Fibroblast of skin of left biceps (primary cell): ENCODE data around the gene KCNC1.

ENCODE experiments used
- DNase-seq, 2 experiments: peaks; one replicate each; pipeline ENCODE4 v3.0.0-alpha.2; 2013; ENCODE audit warnings: low read depth in 2 of 2

The KCNC1 gene

DNA sequence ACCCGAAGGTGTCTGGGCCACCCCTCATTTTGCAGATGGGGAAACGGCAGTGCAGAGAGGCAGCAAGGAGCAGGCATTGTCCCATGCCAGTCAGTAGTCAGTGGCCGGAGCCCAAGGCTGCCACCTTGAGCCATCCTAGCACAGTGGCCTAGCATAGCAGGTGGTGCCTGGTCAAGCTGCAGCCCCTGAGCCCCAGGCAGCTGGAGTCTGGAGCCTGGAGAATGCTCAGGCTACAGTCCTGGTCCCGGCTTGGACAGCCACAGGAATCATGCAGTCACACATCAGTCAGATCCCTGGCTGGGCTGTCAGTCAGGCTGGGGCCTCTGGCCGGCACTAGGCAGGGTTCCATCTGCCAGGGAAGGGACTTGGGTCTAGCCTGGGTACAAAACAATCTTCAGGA lies 18.6 kb downstream of the KCNC1 start:
- no peak for DNase-seq

DNA sequence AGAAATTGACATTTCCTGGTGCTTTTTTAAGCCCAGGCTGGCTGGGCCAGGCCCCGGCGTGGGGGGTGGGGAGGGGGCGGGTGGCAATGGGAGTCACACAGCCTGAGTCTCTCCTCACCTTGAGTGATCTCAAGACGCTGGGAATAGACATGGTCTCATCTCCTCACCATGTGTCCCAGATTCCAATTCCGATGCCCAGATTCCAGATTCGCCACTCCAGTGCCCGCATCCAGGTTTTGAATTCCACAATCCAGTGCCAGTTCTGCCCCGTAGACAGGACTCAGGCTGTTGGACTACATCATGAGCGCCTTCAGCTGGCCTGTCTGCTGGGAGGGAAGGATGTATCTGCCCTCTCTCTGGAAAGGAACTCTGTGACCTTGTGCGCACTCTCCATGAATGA lies 19.1 kb downstream of the KCNC1 start:
- DNase-seq, result no peak

DNA sequence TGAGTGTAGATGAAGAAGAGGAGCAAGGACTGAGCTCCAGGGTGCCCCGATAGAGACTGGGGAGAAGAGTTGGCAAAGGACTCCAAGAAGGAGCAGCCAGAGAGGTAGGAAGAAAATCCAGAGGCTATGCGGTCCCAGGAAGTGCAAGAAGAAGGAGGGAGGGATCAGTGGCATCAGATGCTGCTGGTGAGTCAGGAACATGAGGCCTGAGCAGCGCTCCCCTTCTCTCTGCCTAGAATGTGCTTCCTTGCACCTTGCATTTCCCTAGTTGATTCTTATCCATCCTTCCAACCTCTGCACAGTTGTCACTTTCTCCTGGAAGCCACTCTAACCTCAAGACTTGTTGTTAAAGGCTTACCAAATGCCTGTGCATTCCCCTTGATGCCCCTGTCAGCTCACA lies 21.3 kb downstream of the KCNC1 start:
- no peak for DNase-seq

DNA sequence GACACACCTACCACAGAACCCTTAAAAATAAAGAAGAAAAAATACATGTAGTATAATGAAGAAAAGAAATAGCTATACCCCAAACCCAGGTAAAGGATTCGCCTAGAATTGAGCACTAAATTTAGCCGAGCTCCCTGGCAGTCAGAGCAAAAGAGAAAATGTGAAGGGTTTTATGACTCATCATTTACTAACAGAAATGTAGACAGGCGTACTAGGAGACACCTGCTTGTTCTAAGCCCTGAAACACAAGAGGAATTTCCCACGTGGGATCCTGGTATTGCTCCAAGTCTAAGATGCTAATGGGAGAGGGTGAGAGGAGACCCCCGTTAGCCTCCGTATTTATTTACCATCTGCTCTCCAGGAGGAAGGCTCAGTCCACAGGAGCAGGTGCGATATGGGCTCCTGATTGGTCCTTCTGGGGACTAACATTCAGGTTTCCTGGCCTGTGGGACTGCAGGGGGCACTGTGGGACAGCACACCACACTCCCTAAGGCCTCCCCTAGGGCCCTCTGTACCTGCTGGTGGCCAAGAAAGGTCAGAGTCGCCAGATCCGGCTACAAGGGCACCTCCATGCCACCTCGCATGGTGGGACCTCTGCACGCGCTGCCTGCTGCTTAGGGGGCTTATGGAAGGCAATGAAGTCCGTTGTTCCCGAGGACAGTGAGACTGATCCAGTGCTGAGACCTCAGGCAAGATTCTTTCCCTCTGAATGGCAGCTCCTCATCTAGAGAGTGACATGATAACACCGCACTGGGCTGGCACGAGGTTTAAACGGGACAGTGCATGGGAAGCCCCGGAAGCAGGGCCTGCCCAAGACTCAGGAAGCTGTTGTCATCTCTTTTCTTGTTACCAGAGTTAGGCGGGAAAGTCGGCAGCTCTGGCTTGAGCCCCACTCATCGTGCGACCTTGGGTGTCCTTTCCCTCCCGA lies 25.8 kb downstream of the KCNC1 start:
- DNase-seq, result no peak

DNA sequence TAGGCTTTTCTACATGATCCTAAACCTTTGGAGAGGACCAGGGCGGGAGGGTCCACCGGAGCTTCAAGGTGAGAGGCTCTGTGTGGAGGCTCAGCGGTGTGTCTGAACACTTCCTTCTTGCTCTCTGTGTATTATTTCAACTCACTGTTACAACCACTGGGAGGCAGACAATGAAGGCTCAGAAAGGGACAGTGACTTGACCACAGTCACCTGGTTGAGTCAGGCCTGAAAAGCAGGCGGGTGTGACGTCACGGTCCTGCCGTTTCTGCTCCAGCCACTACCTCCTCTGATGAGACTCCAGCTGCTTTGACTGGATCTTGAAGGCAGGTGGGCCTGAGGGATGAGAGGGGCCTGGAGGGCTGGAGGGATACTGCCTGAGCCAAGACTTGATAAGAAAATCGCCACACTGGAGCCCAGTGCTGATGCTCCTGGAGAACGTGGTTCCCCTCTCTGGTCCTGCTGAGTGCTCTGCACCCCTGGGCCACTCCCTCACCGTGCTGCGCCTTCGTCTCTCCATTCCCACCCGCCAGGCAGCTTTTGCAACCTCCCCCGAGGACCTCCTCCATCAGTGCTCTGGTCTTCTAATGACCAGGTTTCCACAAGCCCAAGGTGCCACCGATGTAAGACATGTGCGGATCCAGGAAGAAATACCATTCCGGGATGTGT lies 27.9 kb downstream of the KCNC1 start:
- no peak for DNase-seq

DNA sequence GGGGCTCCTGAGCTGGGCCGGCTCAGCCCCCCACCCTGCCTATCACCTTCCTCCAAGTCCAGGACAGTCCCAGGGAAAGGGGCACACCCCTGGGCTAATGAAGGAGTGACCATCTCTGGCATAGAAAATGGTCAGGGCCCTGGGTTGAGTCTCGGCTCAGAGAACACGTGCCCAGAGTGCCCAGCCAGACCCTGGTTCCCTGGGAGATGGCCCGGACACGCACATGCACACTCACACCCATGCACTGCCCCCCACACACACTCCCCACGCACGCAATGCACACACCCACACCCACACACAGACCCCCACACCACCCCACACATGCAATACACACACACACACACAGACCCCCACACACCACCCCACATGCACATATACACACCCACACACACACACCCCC lies 28.7 kb downstream of the KCNC1 start:
- DNase-seq, result no peak

DNA sequence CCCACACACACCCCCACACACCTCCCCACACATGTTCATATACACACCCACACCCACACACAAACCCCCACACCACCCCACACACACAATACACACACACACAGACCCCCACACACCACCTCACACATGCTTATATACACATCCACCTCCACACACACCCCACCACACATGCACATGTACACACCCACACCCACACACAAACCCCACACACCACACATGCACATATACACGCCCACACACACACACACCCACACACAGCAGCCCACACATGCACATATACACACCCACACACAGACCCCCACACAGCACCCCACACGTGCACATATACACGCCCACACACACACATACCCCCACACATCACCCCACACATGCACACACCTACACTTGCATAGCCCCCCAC lies 29.1 kb downstream of the KCNC1 start:
- no peak for DNase-seq

DNA sequence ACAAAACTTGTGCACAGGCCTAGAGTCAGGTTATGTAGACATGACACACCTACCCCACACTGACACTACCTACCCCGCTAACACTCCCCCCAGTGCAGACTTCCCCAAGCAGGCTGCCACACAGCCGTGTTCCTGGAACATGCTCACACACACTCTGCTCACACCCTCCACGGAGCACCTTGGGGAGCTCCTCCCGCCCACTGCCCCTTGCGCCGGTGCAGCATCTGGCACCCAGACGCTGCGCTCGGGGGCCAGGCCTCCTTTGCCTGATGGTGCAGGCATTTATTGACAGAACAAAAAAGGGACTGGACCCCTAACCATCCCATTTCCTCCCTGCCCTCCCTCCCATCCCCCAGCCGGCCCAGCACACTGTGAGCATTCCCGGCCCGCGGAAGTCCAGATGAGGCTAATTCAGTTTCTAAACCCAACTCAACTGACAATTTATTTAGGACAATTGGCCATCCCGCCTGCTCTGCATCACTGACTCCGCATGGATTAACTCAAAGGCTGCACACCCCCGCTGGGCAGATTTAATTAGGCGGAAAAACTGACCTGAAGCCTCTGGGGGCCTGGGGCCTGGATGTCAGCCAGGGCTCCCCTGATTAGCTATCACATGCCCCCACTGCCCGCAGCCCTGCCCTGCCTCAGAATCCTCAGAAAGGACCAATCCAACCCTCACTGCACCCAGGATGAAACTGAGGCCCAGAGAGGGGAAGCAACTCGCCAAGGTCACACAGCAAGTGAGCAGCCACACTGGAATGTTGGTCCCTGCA lies 30.1 kb downstream of the KCNC1 start:
- no peak for DNase-seq

DNA sequence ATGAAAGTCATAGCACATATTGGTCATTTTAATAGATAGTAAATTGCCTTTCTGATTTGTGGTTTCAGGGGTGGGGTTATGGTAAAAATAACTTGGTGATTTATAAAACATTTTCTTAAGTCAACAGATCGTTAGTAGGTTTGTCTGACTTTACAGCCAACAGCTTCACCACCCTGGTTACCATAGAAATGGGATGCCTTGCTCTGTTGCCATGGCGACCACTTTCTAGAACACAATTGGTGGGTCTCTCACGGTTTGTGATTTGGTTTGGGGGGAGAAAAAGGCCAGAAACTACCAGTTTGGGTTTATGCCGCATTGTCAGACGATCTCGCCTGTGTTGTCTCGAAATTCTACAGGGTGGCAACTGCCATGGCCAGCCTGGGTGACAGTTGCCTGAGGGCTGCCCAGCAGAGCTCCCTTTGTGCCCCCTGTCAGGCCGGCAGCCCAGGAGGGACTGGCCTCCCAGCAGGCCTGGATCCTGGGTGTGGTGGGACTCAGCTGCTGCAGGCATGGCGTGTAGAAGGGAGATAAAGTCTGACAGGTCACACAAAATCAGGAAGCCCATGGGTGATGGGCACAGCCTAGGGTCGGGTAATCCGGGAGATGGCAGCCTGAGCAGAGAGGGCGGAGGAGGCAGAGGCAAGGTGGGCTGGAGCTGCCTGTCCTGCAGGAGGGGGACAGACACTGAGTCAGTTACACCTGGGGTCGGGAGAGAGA lies 30.9 kb downstream of the KCNC1 start:
- DNase-seq, result no peak

DNA sequence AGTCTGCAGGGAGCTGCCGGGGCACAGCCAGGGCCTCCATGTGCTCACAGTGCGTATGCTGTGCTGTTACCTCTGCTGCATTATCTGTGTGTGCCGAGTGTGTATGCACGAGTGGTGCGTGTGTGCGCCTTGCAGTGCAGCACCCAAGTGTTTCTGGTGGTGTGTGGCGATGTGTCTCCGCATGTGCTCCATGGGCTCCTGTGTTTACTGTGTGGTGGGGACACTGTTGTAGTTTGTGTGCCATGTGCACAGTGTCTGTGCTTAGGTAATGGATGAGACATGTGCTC lies 31.4 kb downstream of the KCNC1 start:
- no peak for DNase-seq

DNA sequence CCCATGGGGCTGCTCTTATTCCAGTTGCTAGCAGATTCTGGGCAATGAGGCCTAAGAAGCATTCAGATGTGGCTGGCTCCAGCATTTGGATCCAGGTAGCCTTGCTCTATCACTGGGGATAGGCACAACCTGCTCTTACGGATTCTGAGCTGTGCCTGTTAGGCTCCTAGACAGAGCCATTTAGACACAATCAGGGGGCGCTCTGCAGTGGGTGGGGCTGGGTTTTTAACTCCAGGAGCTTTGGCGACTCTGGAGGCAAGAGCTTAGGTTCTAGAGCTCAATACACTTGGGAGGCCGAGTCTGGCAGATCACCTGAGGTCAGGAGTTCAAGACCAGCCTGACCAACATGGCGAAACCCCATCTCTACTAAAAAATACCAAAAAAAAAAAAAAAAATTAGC lies 32.0 kb downstream of the KCNC1 start:
- DNase-seq, result no peak

DNA sequence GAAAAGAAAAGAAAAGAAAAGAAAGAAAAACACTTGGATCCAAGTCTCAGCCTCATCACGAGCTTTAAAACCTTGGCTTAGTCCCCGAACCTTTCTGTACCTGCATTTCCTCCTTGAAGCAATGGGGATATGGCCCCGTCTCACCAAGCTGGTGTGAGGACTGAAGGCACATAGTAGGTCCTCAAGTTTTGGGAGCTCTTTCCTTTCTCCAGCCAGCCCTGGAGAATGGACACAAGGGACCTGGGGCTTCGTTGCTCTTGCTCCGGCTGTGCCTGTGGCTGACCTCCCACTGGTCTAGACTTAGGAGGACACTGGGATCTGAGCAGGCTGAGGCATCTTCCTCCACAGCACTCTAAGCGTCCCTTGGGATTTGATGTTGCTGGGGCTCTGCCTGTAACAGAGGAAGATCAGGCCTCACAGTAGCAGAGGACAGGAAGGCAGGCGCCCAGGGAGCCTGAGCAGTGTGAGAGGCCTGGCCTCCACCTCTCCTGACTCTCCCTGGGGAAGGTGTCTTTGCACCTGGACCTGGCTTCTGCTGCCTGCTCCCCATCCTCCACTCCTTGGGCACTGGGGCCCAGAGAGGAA lies 32.8 kb downstream of the KCNC1 start:
- no peak for DNase-seq

DNA sequence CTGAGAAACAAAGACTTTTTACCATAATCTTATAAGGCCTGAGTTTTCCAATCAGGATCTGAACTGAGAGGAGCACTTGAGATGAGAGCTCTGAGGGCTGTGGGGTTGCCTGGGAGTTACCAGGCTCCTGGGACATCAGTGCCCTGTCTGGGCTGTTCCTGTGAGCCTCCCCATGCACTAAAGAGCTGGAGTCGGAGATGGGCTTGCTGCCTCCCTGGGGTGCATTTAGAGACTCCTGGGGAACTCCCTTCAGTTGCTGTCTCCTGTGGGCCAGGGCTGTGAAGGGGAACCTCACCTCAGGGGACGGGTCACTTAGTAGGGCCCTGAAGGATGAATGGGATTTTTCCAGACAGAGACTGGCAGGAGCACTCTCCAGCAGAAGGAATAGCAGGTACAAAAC lies 33.3 kb downstream of the KCNC1 start:
- DNase-seq, result no peak

DNA sequence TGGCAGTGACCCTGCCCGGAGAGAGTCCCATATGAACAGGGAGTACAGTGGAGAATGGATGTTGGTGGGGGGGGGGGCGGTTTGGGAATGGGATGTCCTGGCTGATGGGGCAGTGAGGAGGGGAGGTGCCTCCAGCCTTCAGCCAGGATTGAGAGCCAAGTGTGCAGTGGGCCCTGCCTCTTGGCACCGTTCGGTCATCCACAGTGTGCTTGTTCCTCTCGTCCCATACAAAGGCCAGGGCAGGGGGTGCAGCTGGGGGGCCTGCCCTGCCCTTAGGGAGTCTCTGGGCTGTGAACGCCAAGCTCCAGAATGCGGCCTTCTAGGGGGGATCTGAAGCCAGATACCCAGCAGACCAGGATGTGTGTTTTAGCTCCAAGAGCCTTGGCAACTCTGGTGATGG lies 34.0 kb downstream of the KCNC1 start:
- no peak for DNase-seq

DNA sequence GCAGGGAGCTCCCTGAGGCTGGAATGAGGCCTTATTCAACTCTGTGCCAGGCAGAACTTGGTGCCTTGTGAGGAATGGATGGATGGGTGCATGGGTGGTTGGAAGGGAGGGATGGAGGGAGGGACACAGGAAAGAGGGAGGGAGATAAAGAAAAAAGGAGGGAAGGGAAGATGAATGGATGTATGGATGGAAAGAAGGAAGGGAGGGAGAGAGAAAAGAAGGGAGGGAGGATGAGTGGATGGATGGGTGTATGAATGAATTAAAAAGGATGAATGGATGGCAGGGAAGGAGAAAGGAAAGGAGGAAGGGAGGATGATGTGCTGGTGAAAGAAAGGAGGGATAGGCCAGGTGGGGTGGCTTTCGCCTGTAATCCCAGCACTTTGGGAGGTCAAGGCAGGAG lies 34.6 kb downstream of the KCNC1 start:
- no peak for DNase-seq

DNA sequence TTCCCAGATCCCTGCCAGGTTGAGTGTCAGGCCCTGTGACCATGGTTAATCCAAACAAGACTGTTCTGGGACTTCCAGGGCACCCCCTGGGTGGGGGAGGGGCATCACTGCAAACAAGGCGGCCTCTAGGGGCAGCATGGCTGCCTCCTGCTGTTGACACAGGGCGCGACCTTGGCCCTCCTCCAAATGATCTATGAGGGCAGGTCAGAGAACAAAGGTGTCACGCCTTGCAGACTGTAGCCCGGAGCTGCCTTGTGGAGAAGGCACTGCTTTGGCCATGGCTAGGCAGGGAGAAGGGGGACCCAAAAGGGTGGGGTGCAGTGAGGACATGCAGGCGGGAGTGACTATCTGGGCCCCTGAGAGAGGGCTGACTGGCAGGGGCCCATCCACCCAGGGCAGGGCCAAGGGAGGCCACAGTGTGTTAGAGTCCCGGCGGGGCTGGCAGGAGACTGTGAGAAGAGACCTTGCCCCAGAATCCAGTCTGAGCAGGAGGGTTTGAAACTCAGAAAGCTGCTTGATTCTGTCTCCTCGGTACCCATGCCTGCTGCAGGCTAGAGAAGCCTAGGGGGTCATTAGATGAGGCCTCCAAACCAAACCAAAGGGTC lies 35.6 kb downstream of the KCNC1 start:
- no peak for DNase-seq

DNA sequence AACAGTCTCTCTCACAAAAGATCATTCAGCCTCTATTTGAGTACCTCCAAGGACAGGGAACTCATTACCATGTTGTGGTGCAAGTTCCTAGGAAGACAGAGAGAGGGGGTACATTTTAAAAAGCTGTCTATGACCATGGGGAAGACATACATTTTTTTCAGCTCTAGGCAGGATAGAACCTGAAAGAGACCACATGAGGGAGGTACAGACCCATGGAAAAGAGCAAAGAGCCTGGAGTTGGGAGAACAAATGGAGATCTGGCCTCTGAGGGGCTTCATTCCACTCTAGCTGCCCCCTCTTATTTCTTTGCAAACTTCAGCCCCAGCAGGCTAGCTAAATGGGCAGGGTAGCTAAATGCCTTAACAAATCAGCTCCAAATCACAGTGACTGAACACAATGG lies 36.3 kb downstream of the KCNC1 start:
- DNase-seq, result no peak

DNA sequence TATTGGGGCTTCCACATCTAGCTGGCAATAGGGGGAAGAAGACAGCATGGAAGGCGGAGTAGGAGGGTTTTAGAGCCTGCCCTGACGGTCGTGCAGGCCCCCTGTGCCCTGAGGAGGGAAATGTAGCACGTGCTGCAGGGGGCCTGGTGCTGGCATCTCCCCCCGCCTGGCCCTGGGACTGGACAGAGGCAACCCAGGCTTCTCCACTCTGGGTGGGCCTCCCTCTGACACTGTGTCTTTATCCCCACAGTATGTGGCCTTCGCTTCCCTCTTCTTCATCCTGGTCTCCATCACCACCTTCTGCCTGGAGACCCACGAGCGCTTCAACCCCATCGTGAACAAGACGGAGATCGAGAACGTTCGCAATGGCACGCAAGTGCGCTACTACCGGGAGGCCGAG lies 36.8 kb downstream of the KCNC1 start:
- no peak for DNase-seq

DNA sequence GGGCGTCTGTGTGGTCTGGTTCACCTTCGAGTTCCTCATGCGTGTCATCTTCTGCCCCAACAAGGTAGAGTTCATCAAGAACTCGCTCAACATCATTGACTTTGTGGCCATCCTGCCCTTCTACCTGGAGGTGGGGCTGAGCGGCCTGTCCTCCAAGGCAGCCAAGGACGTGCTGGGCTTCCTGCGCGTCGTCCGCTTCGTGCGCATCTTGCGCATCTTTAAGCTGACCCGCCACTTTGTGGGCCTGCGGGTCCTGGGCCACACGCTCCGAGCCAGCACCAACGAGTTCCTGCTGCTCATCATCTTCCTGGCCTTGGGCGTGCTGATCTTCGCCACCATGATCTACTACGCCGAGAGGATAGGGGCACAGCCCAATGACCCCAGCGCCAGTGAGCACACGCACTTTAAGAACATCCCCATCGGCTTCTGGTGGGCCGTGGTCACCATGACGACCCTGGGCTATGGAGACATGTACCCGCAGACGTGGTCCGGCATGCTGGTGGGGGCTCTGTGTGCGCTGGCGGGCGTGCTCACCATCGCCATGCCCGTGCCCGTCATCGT lies 37.3 kb downstream of the KCNC1 start:
- DNase-seq, result no peak

DNA sequence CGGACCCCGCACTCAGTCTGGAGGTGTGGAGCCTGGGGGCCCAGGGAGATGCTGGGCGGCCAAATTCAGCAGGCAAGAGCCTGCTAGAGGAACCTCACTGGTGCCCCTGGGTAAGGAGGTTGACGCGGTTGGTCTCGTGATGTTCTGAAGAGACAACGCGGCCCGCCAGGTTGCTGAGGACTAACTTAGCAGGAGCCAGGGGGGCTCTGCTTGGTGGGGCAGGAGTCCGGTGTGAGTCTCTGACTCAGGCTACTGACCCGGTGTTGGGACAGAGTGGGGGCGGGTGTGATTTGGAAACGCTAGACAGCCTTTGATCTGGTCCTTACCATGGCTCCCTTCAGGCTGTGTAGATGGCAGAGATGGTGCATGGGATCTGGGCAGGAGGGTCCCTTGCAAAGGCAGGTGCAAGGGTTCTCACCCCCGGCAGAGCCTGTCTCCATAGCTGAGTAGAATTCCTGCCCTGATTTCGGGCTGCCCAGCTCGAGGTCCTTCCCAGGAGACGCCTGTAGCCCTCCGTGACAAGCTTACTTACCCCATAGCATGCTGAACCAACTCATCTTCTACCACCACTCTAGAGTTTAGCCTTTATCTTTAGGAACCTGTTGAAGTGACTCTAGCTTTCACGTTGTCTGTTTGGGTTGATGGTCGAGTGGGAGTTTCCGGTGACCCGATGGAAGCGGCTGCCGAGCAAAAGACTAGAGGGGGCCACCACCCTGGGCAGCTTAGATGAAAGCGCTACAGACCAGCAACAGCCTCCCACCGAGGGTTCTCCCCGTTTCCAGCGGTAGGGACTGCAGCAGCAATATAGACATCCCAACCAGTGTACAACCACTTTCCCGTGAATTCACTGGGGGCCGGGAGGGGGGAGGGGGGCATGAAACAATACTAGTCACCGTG lies 38.4 kb downstream of the KCNC1 start:
- DNase-seq, result no peak
